Mucosa of descending colon (tissue), 3 donors: ENCODE results near the gene UPK1A. TPM values are rescaled to one million over a fixed set of nuclear protein-coding genes. Genes with fewer than 3 reads are reported as not detected.

Experiments used
- ATAC-seq: fragments of 200-7000 bp; cut with Tn5 transposase; one replicate; pipeline ENCODE4 v1.9.1; 2020; ENCODE audit warnings: mild to moderate bottlenecking, moderate library complexity
- DNase-seq, 3 donors: peaks; one replicate each; pipeline ENCODE4 v3.0.0-alpha.2; 2020
- H3K36me3 ChIP-seq: fragments of 200-600 bp; one replicate; pipeline ENCODE4 v1.8.0; 2021; ENCODE audit warnings: low read depth, mild to moderate bottlenecking
- H3K4me1 ChIP-seq: fragments of 200-600 bp; one replicate; pipeline ENCODE4 v1.8.0; 2021; ENCODE audit warnings: low read depth, mild to moderate bottlenecking
- H3K4me3 ChIP-seq: fragments of 200-600 bp; one replicate; pipeline ENCODE4 v1.8.0; 2021; ENCODE audit warnings: mild to moderate bottlenecking
- H3K9me3 ChIP-seq: fragments of 200-600 bp; one replicate; pipeline ENCODE4 v1.8.0; 2021; ENCODE audit warnings: mild to moderate bottlenecking
- intact Hi-C, 2 donors: fragments of 100-400 bp; cut with DNase I in 1 of 2; cut with micrococcal nuclease in 1 of 2; formaldehyde crosslinking; loops; one replicate each; pipeline versions ENCODE4 v1.11.0 to v1.11.1; 2022; cut with DNase I, micrococcal nuclease
- total RNA-seq, 3 donors: library from RNA; stranded (reverse); fragmentation: NEBNext Ultra II Directional in 2 of 3; extraction: Animal tissue kit (Norgen Biotek cat#: 25700) in 2 of 3; gene quantifications; one replicate each; pipeline versions ENCODE4 v1.2.1 to v1.2.4, GENCODE V29; 2021 to 2023
- TF ChIP-seq, protein P1 (sequence below): fragments of 200-600 bp; IDR thresholded peaks from one replicate; pipeline ENCODE4 v1.8.0; 2022; ENCODE audit warnings: antibody characterized with exemption, mild to moderate bottlenecking
- donor health status: DM: no; HTN: no; CAD: no; lungs with moderate emphysema.
- donor health status: DM: no; HTN: no; CAD: no.
- donor health status: DM: no; HTN: yes; CAD: no.

The UPK1A gene
- total RNA-seq, 3 donors from 2014 or later, result not detected

DNA sequence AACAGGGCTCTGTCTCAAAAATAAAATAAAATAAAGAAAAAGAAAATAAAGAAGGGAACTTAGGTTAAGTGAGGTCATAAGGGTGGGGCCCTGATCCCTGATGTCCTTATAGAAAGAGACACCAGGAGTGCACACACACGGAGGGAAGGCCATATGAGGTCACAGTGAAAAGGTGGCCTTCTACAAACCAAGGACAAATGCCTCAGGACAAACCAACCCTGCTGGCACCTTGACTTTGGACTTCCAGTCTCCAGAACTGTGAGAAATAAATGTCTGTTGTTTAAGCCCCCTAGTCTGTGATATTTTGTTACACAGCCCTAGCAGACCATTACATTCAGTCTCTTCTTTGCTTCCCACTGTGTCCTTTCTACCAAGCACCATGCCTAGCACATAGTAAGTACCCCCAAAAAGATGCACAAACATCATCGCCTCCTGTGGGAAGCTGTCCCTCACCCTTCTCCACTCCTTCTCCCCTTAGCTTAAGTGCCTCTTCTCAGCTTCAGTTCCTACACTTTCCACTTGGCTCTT, 29.6 kb downstream of the UPK1A start:
- ATAC-seq, result no peak
- TF ChIP-seq, protein P1, sequence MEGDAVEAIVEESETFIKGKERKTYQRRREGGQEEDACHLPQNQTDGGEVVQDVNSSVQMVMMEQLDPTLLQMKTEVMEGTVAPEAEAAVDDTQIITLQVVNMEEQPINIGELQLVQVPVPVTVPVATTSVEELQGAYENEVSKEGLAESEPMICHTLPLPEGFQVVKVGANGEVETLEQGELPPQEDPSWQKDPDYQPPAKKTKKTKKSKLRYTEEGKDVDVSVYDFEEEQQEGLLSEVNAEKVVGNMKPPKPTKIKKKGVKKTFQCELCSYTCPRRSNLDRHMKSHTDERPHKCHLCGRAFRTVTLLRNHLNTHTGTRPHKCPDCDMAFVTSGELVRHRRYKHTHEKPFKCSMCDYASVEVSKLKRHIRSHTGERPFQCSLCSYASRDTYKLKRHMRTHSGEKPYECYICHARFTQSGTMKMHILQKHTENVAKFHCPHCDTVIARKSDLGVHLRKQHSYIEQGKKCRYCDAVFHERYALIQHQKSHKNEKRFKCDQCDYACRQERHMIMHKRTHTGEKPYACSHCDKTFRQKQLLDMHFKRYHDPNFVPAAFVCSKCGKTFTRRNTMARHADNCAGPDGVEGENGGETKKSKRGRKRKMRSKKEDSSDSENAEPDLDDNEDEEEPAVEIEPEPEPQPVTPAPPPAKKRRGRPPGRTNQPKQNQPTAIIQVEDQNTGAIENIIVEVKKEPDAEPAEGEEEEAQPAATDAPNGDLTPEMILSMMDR, result no peak
- intact Hi-C loops, result loop anchor here in 1 of 2 donors (10.0 kb wide), 1 partner anchor 239 kb away; the partner anchor contains the start of gene LRFN3

DNA sequence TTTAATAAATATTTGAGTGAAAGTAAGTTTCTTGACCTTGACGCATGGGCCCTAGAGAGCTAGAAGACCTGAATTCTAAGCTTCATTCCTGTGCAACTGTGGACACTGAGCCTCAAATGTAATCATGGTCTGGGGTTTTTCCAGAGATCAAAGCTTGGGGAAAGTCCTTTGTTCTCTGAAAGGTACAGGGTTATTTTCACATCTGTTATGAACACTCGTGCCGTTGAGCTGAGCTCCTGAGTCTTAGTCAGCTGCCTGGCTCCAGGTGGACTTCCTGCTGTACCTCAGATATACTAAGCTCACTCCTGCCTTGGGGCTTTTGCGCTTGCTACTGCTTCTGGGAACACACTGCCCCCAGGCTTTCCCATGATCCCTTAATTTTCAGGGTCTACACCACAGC, 30.5 kb downstream of the UPK1A start:
- intact Hi-C loops, result loop anchor here in 1 of 2 donors (10.0 kb wide), 1 partner anchor 238 kb away; the partner anchor contains the start of gene LRFN3

More for the DNA sequence above, 29.6 kb downstream of the UPK1A start:
- DNase-seq, result no peak
- Histone ChIP-seq H3K9me3 (no peaks in the 10 kb centered on the region), H3K36me3 (no peaks in the 10 kb centered on the region), H3K4me1 (no peaks in the 10 kb centered on the region), H3K4me3 (no peak overlapping the region)

DNA sequence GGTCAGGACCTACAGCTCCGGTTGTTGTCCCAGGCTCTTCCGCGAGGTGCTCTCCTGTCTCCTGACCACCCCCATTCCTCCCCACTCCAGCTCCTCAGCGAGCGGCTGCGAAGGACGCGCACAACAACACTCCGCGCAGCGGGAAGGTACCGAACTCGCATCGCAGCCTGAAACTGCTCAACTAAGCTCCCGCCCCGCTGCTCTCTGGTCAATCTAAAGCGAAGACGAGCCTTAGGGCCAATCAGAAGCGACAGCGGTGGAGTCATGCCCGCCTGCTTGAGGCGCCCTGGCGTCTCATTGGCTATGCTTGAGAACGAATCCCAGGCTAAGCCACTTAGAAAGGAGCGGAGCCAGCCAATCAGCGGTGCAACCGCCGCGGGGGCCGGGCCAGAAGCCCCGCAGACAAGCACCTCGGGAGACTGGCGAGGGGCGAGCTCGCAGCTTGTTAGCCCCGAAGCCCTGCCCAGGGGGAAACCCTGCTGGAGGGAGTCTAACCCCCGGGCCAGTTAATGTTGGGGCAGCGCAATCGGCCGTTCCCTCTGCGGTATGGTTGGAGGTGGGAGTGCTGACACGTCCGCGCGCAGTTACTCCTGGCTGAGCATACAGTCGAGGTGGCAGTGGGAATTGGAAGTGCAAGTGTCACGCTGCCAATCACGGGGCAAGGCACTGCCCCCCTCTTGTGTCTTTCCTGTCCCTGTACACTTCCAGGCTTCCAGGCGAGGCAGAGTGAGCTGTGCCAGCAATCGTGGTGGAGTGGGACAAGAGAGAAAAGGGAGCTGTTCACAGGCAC, 36.1 kb downstream of the UPK1A start:
- DNase-seq (peak; percentile 92 to 97 (median 95)), ATAC-seq (peak; percentile 99)
- TF ChIP-seq, protein P1, result no peak
- no peaks in the 10 kb centered on the region for H3K9me3 ChIP-seq
- intact Hi-C loops, result no loop called here
- no peaks in the 10 kb centered on the region for H3K36me3 ChIP-seq
- H3K4me1 ChIP-seq, result peaks cover 4% of the 10 kb centered on the region
- no peak overlapping the region for H3K4me3 ChIP-seq

More for the DNA sequence above, 30.5 kb downstream of the UPK1A start:
- H3K9me3 ChIP-seq, result no peaks in the 10 kb centered on the region
- no peaks in the 10 kb centered on the region for H3K4me1 ChIP-seq
- DNase-seq, result no peak
- ATAC-seq, result no peak
- H3K4me3 ChIP-seq, result no peak overlapping the region
- H3K36me3 ChIP-seq, result no peaks in the 10 kb centered on the region
- TF ChIP-seq, protein P1, result no peak

DNA sequence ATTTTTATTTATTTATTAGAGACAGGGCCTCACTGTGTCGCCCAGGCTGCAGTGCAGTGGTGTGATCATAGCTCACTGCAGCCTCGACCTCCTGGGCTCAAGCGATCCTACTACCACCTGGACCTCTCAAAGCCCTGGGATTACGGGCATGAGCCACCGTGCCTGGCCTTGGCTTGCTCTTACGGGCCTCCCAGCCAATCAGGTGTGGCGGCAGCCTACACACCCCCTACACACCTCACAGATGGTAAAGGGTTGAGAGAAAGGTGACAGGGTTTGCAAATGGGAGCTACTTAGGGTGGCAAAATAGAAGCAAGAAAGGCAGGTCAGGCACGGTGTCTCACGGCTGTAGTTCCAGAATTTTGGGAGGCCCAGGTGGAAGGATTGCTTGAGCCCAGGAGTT, 37.0 kb downstream of the UPK1A start:
- intact Hi-C loops, result no loop called here
- no peak overlapping the region for H3K4me3 ChIP-seq
- TF ChIP-seq, protein P1, result no peak

DNA sequence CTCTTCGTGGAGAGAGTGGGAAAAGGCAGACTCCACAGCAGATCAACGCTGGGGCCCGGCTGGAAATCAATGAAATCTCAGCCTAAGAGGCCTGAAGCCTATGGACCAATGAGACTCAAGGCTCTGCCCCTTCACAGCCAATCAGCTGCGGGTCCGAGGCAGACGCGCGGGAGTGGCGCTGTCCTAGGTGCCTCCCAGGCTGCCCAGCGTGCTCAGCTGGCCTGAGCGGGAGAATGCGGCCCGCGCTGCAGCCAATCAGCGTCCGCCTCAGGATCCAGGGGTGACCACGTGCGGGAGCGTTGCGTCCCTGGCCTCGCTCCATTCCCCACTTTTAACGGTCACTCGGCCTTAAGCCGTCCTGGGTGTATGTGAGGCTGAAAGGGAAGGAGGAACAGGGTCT, 37.9 kb downstream of the UPK1A start, which contains the start of gene ZBTB32:
Gene ZBTB32, plus strand, starts transcription at position 341 of the 400 bp plus-strand sequence. CDS start 10,069 bp downstream, outside the sequence.
- ATAC-seq (peak; percentile 51), DNase-seq (peak in 2 of 3 donors; percentile 45 to 59)
- intact Hi-C loops, result no loop called here
- H3K4me1 ChIP-seq, result peaks cover 4% of the 10 kb centered on the region
- no peak within 1 kb of the TSS for H3K4me3 ChIP-seq
- no peaks in the 10 kb centered on the region for H3K9me3 ChIP-seq
- TF ChIP-seq, protein P1, result no peak
- H3K36me3 ChIP-seq, result no peaks in the 10 kb centered on the region

More for the DNA sequence above, 37.0 kb downstream of the UPK1A start:
- H3K9me3 ChIP-seq, result no peaks in the 10 kb centered on the region
- no peak for ATAC-seq
- H3K36me3 ChIP-seq, result no peaks in the 10 kb centered on the region
- peaks cover 4% of the 10 kb centered on the region for H3K4me1 ChIP-seq
- DNase-seq, result no peak
